Adipocyte (in vitro differentiated cells): ENCODE results near the gene GRPEL1.

Experiments
- DNase-seq: peaks from one replicate; pipeline ENCODE4 v3.0.0-alpha.2; 2015; ENCODE audit warnings: low read depth
- H3K27me3 ChIP-seq: replicated peaks from 2 replicates; pipeline ENCODE4 v1.7.0; 2013; ENCODE audit warnings: mild to moderate bottlenecking, low read length, moderate library complexity; ENCODE audit not compliant: control insufficient read depth, insufficient read depth
- H3K36me3 ChIP-seq: 2 replicates; pipeline ENCODE4 v1.7.0; 2013; ENCODE audit warnings: low read length, mild to moderate bottlenecking, moderate library complexity; ENCODE audit not compliant: control insufficient read depth, insufficient read depth, severe bottlenecking
- H3K4me1 ChIP-seq: 2 replicates; pipeline ENCODE4 v1.7.0; 2013; ENCODE audit warnings: mild to moderate bottlenecking, low read length, moderate library complexity; ENCODE audit not compliant: control insufficient read depth, insufficient read depth
- H3K4me3 ChIP-seq: 2 replicates; pipeline ENCODE4 v1.7.0; 2013; ENCODE audit warnings: mild to moderate bottlenecking, low read length, moderate library complexity
- H3K9ac ChIP-seq: 2 replicates; pipeline ENCODE4 v1.7.0; 2013; ENCODE audit warnings: mild to moderate bottlenecking, low read length, moderate library complexity
- H3K9me3 ChIP-seq: 2 replicates; pipeline ENCODE4 v1.7.0; 2013; ENCODE audit warnings: mild to moderate bottlenecking, low read length, moderate library complexity; ENCODE audit not compliant: control insufficient read depth

Gene GRPEL1

DNA sequence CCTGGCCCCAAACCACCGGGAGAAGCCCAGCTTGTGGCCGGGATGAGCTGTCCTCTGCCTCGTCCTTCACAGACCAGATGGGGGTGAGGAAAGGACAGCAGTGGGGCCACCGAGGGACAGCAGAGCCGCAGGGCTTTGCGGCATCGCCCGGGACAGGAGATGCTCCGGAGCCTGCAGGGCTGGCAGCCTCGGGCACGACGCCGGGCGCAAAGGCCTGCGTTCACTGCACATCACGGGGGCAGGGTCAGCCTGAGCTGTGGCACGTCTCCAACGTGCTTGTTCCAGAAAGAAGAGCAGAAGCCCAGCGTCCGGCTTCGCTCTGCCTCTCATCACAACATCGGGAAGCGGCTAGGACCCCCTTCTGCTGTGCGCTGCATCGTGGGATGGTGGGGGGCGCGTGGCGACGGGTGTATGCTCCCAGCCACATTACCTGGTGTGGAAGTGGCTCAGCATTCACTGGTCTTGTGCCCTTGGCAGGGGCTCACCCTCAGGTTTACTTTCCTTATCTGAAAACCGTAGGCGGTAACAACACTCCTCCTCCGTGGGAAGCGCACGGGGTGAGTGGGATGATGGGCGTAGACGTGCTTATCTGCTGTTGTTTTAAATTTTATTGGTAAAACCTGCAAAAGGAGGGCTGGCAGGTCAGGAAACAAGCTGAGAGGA, 17.3 kb downstream of the GRPEL1 start:
- no peak overlapping the region for H3K4me3 ChIP-seq
- peaks cover 18% of the 10 kb centered on the region for H3K36me3 ChIP-seq
- no peak for DNase-seq
- H3K9ac ChIP-seq = no peak overlapping the region
- peaks cover 12% of the 10 kb centered on the region for H3K4me1 ChIP-seq
- no peaks in the 10 kb centered on the region for H3K9me3 ChIP-seq
- H3K27me3 ChIP-seq = no peaks in the 10 kb centered on the region

DNA sequence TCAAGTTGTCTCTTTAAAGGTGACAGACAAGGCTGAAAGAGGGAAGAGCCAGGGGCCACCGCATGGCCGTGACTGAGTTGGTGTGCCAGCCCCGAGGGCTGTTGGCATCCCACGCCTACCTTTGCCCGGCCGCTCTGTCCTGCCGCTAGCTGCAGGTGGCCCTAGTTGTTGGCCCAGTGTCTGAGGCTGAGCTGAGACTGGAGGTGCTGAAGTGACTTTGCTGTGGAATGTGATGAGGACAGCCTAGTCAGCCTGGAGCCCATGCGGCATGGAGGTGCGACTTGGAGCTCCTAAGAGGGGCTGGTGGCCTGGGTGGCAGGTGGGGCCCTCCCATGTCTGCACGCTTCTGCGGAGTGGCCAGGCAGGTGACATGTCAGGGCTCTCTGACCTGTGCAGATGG, 18.1 kb downstream of the GRPEL1 start:
- no peaks in the 10 kb centered on the region for H3K27me3 ChIP-seq
- H3K4me3 ChIP-seq = no peak overlapping the region
- H3K4me1 ChIP-seq = peaks cover 21% of the 10 kb centered on the region
- peaks cover 9% of the 10 kb centered on the region for H3K36me3 ChIP-seq
- no peak for DNase-seq
- H3K9me3 ChIP-seq = no peaks in the 10 kb centered on the region
- H3K9ac ChIP-seq = no peak overlapping the region

DNA sequence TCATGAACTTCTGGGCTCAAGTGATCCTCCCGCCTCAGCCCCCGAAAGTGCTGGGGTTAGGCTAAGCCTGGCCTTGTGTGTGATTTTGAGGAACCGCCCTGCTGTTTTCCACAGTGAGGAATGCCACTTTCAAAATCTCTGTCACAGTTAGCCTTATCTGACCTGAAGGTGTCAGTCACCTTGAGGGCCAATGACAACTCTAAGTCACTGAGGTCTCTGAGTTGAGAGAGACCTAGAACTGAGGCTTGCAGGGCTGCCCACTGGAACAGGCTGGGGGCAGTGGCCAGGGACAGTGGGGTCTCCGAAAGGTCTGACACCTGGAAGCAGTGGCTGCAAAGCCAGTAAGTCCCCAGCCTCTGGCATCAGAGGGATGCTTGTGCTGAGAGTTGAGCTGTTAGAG, 18.6 kb downstream of the GRPEL1 start:
- no peak for DNase-seq
- Histone ChIP-seq H3K4me3 (no peak overlapping the region), H3K9me3 (no peaks in the 10 kb centered on the region), H3K9ac (no peak overlapping the region), H3K36me3 (peaks cover 4% of the 10 kb centered on the region), H3K27me3 (no peaks in the 10 kb centered on the region), H3K4me1 (peaks cover 24% of the 10 kb centered on the region)

DNA sequence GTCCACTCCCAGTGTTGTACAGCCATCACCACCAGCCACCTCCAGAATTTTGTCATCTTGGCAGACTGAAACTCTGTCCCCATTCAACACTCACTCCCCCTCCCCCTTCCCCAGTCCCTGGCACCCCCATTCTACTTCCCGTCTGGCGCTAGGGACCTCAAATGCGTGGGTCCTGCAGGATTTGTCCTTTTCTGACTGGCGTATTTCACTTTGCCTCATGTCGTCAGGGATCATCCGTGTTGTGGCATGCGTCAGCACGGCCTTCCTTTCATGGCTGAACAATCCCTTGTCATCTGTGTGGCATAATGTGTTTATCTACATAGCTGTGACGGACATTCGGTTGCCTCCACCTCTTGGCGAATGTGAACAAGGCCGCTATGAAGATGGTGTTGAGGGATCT, 19.2 kb downstream of the GRPEL1 start:
- H3K4me3 ChIP-seq = no peak overlapping the region
- H3K9me3 ChIP-seq = no peaks in the 10 kb centered on the region
- H3K9ac ChIP-seq = no peak overlapping the region
- DNase-seq = no peak
- no peaks in the 10 kb centered on the region for H3K36me3 ChIP-seq
- H3K27me3 ChIP-seq = no peaks in the 10 kb centered on the region
- peaks cover 24% of the 10 kb centered on the region for H3K4me1 ChIP-seq

DNA sequence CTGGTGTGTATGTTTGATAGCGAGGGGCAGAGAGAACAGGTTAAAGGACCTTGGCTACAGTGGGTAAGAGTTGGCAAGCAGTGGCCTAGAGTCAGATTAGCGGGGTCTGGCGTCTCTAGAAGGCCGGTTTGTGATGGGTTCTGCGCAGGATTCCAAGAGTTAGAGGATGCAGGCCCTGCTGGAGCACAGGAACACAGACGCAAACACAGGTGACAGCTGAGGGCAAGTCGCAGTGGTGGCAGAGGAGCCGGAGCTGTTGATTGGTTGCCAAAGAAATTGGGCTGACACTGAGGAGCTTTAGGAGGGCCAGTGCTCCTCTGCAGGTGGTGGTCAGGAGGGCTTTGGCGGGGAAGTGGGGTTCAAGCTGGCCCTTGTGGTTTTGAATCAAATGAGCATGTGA, 20.9 kb downstream of the GRPEL1 start:
- no peak overlapping the region for H3K4me3 ChIP-seq
- no peak for DNase-seq
- no peaks in the 10 kb centered on the region for H3K27me3 ChIP-seq
- H3K36me3 ChIP-seq = no peaks in the 10 kb centered on the region
- no peaks in the 10 kb centered on the region for H3K9me3 ChIP-seq
- peaks cover 27% of the 10 kb centered on the region for H3K4me1 ChIP-seq
- no peak overlapping the region for H3K9ac ChIP-seq

DNA sequence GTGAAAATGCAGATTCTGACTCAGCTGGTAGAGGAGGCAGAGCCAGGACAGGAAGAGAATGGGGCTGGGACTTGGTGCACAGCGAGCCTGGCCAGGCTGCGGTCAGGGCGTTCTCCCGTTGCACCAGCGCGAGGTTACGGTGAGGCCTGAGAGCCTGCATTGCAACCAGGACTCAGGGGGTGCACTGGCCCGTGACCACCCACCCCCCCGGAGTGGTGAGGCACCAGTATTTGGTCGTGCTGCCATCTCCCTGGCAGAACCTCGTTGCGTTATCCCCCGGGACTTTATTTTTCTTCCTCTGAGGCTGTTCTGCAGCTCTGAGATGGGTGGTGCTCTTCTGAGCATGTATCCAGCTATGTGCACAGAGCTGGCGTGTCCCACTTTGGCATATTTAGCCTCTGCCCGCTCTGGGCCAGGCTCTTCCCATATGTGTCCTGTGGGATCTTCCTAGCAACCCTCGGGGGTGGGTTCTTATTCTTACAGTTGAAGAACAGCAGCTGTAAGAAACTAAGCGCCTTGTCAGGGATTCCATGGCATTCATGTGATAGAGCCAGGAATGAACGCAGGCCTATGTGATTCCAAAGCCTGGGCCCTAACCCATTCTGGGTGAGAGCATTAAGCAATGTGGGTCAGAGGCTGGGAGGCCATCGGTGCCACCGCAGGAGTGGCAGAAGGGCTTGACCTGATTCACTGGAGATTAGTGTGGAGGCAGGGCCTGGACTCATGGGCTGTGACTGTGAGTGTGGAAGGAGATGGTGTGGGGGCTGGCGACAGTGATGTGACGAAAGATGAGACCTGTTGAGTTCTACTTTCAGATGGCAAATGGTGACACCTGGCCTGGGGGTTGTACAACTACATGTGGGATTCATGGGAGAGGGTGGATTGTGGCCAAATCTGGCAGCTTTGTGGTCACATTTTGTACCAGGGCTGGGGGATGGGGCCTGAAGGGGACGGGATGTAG, 21.6 kb downstream of the GRPEL1 start:
- no peaks in the 10 kb centered on the region for H3K36me3 ChIP-seq
- H3K4me1 ChIP-seq = peaks cover 34% of the 10 kb centered on the region
- no peaks in the 10 kb centered on the region for H3K9me3 ChIP-seq
- no peak for DNase-seq
- no peaks in the 10 kb centered on the region for H3K27me3 ChIP-seq
- H3K4me3 ChIP-seq = no peak overlapping the region
- H3K9ac ChIP-seq = no peak overlapping the region

DNA sequence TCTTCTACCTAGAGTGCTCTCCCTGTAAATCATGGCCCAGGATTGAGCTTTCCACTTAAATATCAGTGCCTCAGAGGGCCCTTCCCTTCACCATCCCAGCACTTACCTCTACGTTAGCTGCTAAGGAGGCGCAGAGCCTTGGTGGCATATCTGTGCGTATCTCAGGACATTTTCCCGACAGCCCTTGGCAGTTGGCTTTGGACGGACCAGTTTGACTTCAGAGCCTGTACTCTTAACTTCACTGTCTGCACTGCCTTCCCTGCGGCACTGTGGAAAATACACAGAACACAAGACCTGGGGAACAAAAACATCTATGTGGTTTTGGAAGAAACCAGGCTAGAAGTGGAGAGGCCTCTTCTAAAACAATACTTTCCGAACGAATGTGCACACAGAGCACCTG, 22.3 kb downstream of the GRPEL1 start:
- Histone ChIP-seq H3K4me3 (no peak overlapping the region), H3K4me1 (peaks cover 34% of the 10 kb centered on the region)
- DNase-seq = no peak

DNA sequence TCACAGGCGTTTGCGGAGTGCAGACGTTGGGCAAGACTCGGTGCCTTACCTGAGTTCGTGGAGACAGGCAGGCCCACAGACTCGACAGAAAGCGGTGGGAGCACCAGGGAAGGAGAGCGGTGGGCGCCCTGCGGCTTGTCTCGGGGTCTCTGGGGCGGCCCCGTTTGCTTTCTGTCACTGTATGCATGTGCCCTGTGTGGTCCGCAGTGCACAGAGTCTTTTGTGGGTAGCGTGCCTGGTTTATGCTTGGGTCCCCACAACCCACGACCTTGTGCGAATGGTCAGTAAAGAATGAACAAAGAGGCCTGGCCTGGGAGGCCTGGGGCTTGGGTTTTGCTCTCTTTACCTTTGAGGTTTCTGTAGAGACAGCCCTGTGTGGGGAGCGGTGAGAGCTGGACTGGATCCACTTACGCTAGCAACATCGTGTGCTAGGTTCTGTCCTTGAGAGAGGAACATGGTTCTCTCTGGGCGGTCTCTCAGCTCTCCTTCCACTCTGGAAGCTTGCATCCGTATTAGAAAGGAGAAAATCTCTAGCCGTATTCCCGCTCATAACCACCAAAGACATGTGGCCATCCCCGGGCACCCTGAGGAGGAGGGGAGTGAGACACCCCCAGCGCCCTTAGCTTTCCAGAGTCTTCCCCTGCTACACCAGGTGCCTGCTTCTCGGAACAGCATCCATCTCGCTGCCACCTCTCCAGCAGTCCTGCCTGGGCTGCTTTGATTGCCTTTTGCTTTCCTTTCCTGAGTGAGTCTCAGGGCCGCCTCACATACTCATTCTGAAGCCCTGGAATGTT, 23.5 kb downstream of the GRPEL1 start:
- Histone ChIP-seq H3K4me3 (peak overlapping the region; percentile 91), H3K36me3 (no peaks in the 10 kb centered on the region), H3K9me3 (no peaks in the 10 kb centered on the region), H3K4me1 (peaks cover 34% of the 10 kb centered on the region), H3K27me3 (no peaks in the 10 kb centered on the region), H3K9ac (peak overlapping the region; percentile 97)
- peak; percentile 34 for DNase-seq

More for the DNA sequence above, 22.3 kb downstream of the GRPEL1 start:
- no peak overlapping the region for H3K9ac ChIP-seq
- H3K36me3 ChIP-seq = no peaks in the 10 kb centered on the region
- no peaks in the 10 kb centered on the region for H3K9me3 ChIP-seq
- H3K27me3 ChIP-seq = no peaks in the 10 kb centered on the region

DNA sequence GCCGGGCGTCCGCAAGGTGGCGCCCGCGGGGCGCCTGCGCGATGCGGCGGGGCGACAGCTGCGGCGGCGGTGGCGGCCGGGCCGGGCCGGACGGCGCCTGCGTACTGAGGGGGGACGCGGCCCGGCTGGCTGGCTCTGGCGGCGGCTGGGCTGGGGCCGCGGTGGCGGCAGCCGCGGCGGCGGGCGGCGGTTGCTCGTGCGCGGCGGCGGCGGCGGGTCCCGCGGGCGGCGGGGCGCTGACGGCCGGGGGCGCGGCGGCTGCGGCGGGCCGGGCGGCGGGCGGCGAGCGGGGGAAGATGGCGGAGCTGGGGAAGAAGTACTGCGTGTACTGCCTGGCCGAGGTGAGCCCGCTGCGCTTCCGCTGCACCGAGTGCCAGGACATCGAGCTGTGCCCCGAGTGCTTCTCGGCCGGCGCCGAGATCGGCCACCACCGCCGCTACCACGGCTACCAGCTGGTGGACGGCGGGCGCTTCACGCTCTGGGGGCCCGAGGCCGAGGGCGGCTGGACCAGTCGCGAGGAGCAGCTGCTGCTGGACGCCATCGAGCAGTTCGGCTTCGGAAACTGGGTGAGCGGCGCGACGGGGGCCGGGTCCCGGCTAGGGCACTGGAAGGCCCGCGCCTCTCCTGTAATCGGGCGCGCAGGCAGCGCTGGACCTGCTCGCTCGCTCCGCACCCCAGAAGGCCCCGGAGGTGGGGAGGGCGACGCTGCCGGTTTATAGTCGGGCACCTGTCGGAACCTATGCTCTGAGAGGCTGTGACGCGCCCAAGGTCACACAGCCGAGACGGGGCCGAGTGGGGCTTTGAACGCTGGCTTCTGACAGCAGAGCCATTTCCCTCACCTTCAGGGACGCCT, 24.4 kb downstream of the GRPEL1 start, which contains the start of gene TADA2B:
Gene TADA2B, plus strand, starts transcription at position 89 of the 853 bp plus-strand sequence. Its CDS starts 208 bp downstream, at position 297.
- peaks cover 34% of the 10 kb centered on the region for H3K4me1 ChIP-seq
- H3K27me3 ChIP-seq = no peaks in the 10 kb centered on the region
- DNase-seq = peak; percentile 65
- H3K4me3 ChIP-seq = peak within 1 kb of the TSS; percentile 91
- no peaks in the 10 kb centered on the region for H3K36me3 ChIP-seq
- no peaks in the 10 kb centered on the region for H3K9me3 ChIP-seq
- H3K9ac ChIP-seq = peak within 1 kb of the TSS; percentile 97

DNA sequence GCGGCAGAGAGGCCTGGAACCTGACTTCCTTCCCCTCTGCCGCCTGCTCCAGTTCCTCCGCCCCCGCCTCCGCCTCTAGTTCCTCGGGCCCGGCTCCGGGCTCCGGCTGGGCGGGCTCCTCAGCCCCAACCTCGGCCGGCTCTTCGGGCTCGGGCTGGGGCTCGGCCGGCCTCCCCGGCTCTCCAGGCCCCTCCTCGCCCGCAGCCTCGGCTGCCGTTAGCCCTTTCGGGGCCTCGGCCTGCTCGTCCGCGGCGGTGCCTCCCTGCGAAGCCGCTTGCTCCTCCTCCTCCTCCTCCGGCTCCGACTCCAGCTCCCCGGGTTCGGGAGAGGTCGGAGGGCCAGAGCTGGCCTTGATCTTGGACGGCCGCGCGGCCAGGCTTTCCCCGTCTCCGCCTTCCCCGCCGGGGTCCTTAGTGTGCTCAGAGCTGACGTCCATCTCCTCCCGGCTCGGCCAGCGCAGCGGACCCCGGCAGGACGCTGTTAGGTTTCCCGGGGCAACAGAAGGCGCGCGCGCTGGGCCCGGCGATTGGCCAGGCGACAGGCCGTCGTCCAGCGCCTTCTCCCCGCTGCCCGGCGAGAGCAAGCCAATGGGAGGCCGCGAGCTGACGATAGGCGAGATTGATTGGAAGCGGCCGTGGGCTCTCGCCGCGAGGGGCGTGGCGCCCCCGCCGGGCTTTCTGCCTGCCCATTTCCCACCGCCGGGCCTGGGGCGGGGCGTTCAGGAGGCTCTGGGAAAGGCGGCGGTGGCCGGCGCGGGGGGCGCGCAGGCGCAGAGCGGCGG, 25.2 kb downstream of the GRPEL1 start:
- DNase-seq = peak; percentile 99
- no peaks in the 10 kb centered on the region for H3K36me3 ChIP-seq

More for the DNA sequence above, 25.2 kb downstream of the GRPEL1 start:
- H3K27me3 ChIP-seq = no peaks in the 10 kb centered on the region
- peaks cover 34% of the 10 kb centered on the region for H3K4me1 ChIP-seq
- H3K9ac ChIP-seq = peak overlapping the region; percentile 87
- H3K4me3 ChIP-seq = peak overlapping the region; percentile 91
- H3K9me3 ChIP-seq = no peaks in the 10 kb centered on the region
